GM23338 (cell line): ENCODE results near the gene BTBD9. TPM values are rescaled to one million over a fixed set of nuclear protein-coding genes. Genes with fewer than 3 reads are reported as not detected.

ENCODE experiments used
- ATAC-seq: fragments of 200-7000 bp; cut with Tn5 transposase; 3 replicates; pipeline ENCODE4 v1.9.1; 2020
- DNase-seq: peaks from one replicate; pipeline ENCODE4 v3.0.0-alpha.2; 2015; ENCODE audit warnings: low spot score
- H2AFZ ChIP-seq: fragments of 200-600 bp; sonication (generic); 2 replicates; pipeline ENCODE4 v1.8.0; 2016; ENCODE audit warnings: antibody characterized with exemption, mild to moderate bottlenecking, moderate library complexity
- H3F3A ChIP-seq: fragments of 200-600 bp; sonication (generic); replicated peaks from 2 replicates; pipeline ENCODE4 v1.8.0; 2017; ENCODE audit warnings: antibody characterized with exemption, mixed run types, low read depth
- H3K27ac ChIP-seq: fragments of 200-600 bp; sonication (generic); 2 replicates; pipeline ENCODE4 v1.6.1; 2016; ENCODE audit warnings: low read depth
- H3K27me3 ChIP-seq: fragments of 200-600 bp; sonication (generic); 2 replicates; pipeline ENCODE4 v1.8.0; 2016; ENCODE audit warnings: mild to moderate bottlenecking, mixed run types, moderate library complexity; ENCODE audit not compliant: insufficient read depth
- H3K36me3 ChIP-seq: fragments of 200-600 bp; sonication (generic); 2 replicates; pipeline ENCODE4 v1.8.0; 2016; ENCODE audit warnings: mild to moderate bottlenecking; ENCODE audit not compliant: insufficient read depth
- H3K4me1 ChIP-seq: fragments of 200-600 bp; sonication (generic); 2 replicates; pipeline ENCODE4 v1.8.0; 2016; ENCODE audit warnings: mild to moderate bottlenecking, moderate library complexity; ENCODE audit not compliant: insufficient read depth
- H3K4me2 ChIP-seq: fragments of 200-600 bp; sonication (generic); 2 replicates; pipeline ENCODE4 v1.7.1; 2017; ENCODE audit warnings: mixed run types
- H3K4me3 ChIP-seq: fragments of 200-600 bp; sonication (generic); 2 replicates; pipeline ENCODE4 v1.6.1; 2016; ENCODE audit warnings: mixed run types
- H3K79me2 ChIP-seq: fragments of 200-600 bp; sonication (generic); replicated peaks from 2 replicates; pipeline ENCODE4 v1.8.0; 2017; ENCODE audit warnings: mild to moderate bottlenecking; ENCODE audit not compliant: insufficient read depth
- H3K9me2 ChIP-seq: fragments of 200-600 bp; sonication (generic); 2 replicates; pipeline ENCODE4 v1.8.0; 2017; ENCODE audit not compliant: insufficient read depth
- H4K20me1 ChIP-seq: fragments of 200-600 bp; sonication (generic); replicated peaks from 2 replicates; pipeline ENCODE4 v1.8.0; 2017; ENCODE audit warnings: mild to moderate bottlenecking; ENCODE audit not compliant: insufficient read depth
- H3K27ac Mint-ChIP-seq: 2 replicates; pipeline ENCODE4 v1.8.0; 2020; ENCODE audit warnings: inconsistent platforms, mild to moderate bottlenecking, moderate library complexity, mixed read lengths
- H3K27me3 Mint-ChIP-seq: 3 replicates; pipeline ENCODE4 v1.8.0; 2022; ENCODE audit warnings: low read depth, mild to moderate bottlenecking, moderate library complexity, mixed read lengths, inconsistent platforms; ENCODE audit not compliant: insufficient read depth, poor library complexity
- H3K36me3 Mint-ChIP-seq: 3 replicates; pipeline ENCODE4 v1.8.0; 2021; ENCODE audit warnings: low read depth, mild to moderate bottlenecking, inconsistent platforms, moderate library complexity, mixed read lengths
- H3K4me1 Mint-ChIP-seq: 3 replicates; pipeline ENCODE4 v1.8.0; 2020; ENCODE audit warnings: mild to moderate bottlenecking, inconsistent platforms, mixed read lengths
- H3K4me3 Mint-ChIP-seq: 3 replicates; pipeline ENCODE4 v1.8.0; 2021; ENCODE audit warnings: moderate library complexity, mild to moderate bottlenecking, inconsistent platforms, mixed read lengths
- H3K9me3 Mint-ChIP-seq: 3 replicates; pipeline ENCODE4 v1.8.0; 2020; ENCODE audit warnings: moderate library complexity, mild to moderate bottlenecking, inconsistent platforms, mixed read lengths
- CREB1 ChIP-seq: fragments of 250-450 bp; sonication (Bioruptor Pico); IDR thresholded peaks from 2 replicates; pipeline ENCODE4 v1.5.0; 2020; ENCODE audit warnings: low read depth, mild to moderate bottlenecking, moderate library complexity
- EZH2 ChIP-seq: fragments of 200-600 bp; sonication (generic); IDR thresholded peaks from one replicate; pipeline ENCODE4 v1.8.0; 2017; ENCODE audit warnings: antibody characterized with exemption, mild to moderate bottlenecking, low read depth; ENCODE audit not compliant: unreplicated experiment
- EZH2phosphoT487 ChIP-seq: fragments of 200-600 bp; sonication (generic); IDR thresholded peaks from one replicate; pipeline ENCODE4 v1.8.1; 2018; ENCODE audit warnings: antibody characterized with exemption; ENCODE audit not compliant: unreplicated experiment
- JUNB ChIP-seq: IDR thresholded peaks from one replicate; pipeline ENCODE4 v1.6.1; 2016; ENCODE audit warnings: antibody characterized with exemption; ENCODE audit not compliant: unreplicated experiment
- NANOG ChIP-seq: IDR thresholded peaks from 2 replicates; pipeline ENCODE4 v1.6.1; 2016; ENCODE audit warnings: antibody characterized with exemption, borderline replicate concordance
- POLR2AphosphoS5 ChIP-seq: IDR thresholded peaks from 2 replicates; pipeline ENCODE4 v1.6.1; 2016; ENCODE audit warnings: antibody characterized with exemption, low read depth
- STAT1 ChIP-seq: IDR thresholded peaks from one replicate; pipeline ENCODE4 v1.6.1; 2016; ENCODE audit warnings: antibody characterized with exemption; ENCODE audit not compliant: unreplicated experiment
- ZNF114 ChIP-seq: fragments of 250-450 bp; sonication (Bioruptor Pico); IDR thresholded peaks from 2 replicates; pipeline ENCODE4 v1.5.0; 2020; ENCODE audit warnings: mild to moderate bottlenecking, moderate library complexity
- ZNF331 ChIP-seq: fragments of 250-450 bp; sonication (Bioruptor Pico); IDR thresholded peaks from 2 replicates; pipeline ENCODE4 v1.5.0; 2020; ENCODE audit warnings: low read depth, mild to moderate bottlenecking, moderate library complexity
- polyA plus RNA-seq: library from polyadenylated mRNA; unstranded; fragments of >200 nt; fragmentation: Nextera tagmentation; extraction: Ambion mirVana; gene quantifications from 2 replicates; pipeline ENCODE4 v1.2.1, GENCODE V29; 2016
- total RNA-seq: library from RNA; depleted of rRNA; stranded (reverse); fragments of >200 nt; shearing (Covaris generic); gene quantifications from 2 replicates; pipeline ENCODE4 v1.2.3, GENCODE V29; 2014
- TF ChIP-seq, protein P1 (sequence below): IDR thresholded peaks from 2 replicates; pipeline ENCODE4 v1.6.1; 2016; ENCODE audit warnings: antibody characterized with exemption
- TF ChIP-seq, protein P2 (sequence below), 2 experiments: fragments of 200-600 bp in 1 of 2; sonication (generic) in 1 of 2; conservative IDR thresholded peaks; 2 replicates each; pipeline versions ENCODE4 v1.5.1 to v1.6.1; 2016 to 2017; ENCODE audit warnings: antibody characterized with exemption in 2 of 2, low read depth in 2 of 2, mild to moderate bottlenecking in 2 of 2, moderate library complexity in 1 of 2
- TF ChIP-seq, protein P3 (sequence below): IDR thresholded peaks from one replicate; pipeline ENCODE4 v1.6.1; 2018; ENCODE audit warnings: antibody characterized with exemption; ENCODE audit not compliant: unreplicated experiment
- TF ChIP-seq, protein P4 (sequence below): fragments of 250-450 bp; sonication (Bioruptor Pico); IDR thresholded peaks from 2 replicates; pipeline ENCODE4 v1.5.0; 2020; ENCODE audit warnings: mild to moderate bottlenecking, moderate library complexity

Gene BTBD9
- total and polyA plus RNA-seq, 2 experiments from 2014 or later, result 4.2 to 5.3 TPM

DNA sequence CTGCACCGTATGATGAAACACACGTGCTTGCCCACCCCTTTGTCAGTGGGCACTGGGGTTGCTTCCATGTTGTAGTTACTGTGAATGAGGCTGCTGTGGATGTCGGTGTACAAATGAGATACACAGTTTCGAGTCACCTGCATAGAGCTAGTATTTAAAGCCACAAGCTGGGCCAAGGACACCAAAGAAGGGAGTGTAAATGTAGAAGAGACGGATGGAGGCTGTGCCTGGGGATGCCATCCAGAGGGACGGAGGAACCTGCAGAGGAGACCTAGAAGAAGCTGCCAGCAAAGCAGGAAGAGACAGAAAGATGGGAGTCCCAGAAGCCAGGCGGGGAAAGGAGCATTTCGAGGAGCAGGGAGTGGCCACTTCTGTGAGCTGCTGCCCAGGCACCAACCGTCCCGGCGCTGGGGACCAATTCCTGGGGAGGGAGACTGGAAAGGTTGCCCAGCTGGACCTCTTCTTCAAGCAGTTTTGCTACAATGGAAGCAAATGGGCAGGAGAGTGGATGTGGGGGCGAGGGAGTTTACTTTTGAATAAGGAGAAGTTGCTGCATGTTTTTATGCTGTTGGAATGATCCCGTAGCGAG is 480.9 kb downstream of the BTBD9 start:
- Histone ChIP-seq H3K36me3 (no peaks in the 10 kb centered on the region), H2AFZ (no peak overlapping the region), H4K20me1 (no peaks in the 10 kb centered on the region), H3F3A (no peaks in the 10 kb centered on the region), H3K4me2 (no peak overlapping the region), H3K4me1 (no peaks in the 10 kb centered on the region), H3K27me3 (no peaks in the 10 kb centered on the region), H3K9me2 (no peaks in the 10 kb centered on the region), H3K79me2 (no peaks in the 10 kb centered on the region), H3K4me3 (no peak overlapping the region), H3K27ac (no peak overlapping the region)
- DNase-seq (no peak), ATAC-seq (no peak)
- Mint-ChIP-seq H3K4me1 (peaks cover 6% of the 10 kb centered on the region), H3K27ac (no peak overlapping the region; the same call in 1 of the 2 replicates), H3K36me3 (no peaks in the 10 kb centered on the region; the same call in 2 of the 3 replicates), H3K4me3 (no peak overlapping the region), H3K9me3 (no peaks in the 10 kb centered on the region; the same call in 2 of the 3 replicates), H3K27me3 (peaks cover 18% of the 10 kb centered on the region)
- TF ChIP-seq ZNF331 (CRISPR knock-in tag) (no peak), NANOG (no peak), JUNB (no peak), CREB1 (CRISPR knock-in tag) (no peak), POLR2AphosphoS5 (no peak), ZNF114 (no peak), EZH2phosphoT487 (no peak), EZH2 (no peak), STAT1 (no peak)
- TF ChIP-seq, protein P1, sequence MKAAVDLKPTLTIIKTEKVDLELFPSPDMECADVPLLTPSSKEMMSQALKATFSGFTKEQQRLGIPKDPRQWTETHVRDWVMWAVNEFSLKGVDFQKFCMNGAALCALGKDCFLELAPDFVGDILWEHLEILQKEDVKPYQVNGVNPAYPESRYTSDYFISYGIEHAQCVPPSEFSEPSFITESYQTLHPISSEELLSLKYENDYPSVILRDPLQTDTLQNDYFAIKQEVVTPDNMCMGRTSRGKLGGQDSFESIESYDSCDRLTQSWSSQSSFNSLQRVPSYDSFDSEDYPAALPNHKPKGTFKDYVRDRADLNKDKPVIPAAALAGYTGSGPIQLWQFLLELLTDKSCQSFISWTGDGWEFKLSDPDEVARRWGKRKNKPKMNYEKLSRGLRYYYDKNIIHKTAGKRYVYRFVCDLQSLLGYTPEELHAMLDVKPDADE, result no peak
- TF ChIP-seq, protein P2, sequence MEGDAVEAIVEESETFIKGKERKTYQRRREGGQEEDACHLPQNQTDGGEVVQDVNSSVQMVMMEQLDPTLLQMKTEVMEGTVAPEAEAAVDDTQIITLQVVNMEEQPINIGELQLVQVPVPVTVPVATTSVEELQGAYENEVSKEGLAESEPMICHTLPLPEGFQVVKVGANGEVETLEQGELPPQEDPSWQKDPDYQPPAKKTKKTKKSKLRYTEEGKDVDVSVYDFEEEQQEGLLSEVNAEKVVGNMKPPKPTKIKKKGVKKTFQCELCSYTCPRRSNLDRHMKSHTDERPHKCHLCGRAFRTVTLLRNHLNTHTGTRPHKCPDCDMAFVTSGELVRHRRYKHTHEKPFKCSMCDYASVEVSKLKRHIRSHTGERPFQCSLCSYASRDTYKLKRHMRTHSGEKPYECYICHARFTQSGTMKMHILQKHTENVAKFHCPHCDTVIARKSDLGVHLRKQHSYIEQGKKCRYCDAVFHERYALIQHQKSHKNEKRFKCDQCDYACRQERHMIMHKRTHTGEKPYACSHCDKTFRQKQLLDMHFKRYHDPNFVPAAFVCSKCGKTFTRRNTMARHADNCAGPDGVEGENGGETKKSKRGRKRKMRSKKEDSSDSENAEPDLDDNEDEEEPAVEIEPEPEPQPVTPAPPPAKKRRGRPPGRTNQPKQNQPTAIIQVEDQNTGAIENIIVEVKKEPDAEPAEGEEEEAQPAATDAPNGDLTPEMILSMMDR (conservative IDR thresholded peaks at IDR 0.05; ENCODE audit: low read depth in 2 of 2), result no peak
- TF ChIP-seq, protein P3, sequence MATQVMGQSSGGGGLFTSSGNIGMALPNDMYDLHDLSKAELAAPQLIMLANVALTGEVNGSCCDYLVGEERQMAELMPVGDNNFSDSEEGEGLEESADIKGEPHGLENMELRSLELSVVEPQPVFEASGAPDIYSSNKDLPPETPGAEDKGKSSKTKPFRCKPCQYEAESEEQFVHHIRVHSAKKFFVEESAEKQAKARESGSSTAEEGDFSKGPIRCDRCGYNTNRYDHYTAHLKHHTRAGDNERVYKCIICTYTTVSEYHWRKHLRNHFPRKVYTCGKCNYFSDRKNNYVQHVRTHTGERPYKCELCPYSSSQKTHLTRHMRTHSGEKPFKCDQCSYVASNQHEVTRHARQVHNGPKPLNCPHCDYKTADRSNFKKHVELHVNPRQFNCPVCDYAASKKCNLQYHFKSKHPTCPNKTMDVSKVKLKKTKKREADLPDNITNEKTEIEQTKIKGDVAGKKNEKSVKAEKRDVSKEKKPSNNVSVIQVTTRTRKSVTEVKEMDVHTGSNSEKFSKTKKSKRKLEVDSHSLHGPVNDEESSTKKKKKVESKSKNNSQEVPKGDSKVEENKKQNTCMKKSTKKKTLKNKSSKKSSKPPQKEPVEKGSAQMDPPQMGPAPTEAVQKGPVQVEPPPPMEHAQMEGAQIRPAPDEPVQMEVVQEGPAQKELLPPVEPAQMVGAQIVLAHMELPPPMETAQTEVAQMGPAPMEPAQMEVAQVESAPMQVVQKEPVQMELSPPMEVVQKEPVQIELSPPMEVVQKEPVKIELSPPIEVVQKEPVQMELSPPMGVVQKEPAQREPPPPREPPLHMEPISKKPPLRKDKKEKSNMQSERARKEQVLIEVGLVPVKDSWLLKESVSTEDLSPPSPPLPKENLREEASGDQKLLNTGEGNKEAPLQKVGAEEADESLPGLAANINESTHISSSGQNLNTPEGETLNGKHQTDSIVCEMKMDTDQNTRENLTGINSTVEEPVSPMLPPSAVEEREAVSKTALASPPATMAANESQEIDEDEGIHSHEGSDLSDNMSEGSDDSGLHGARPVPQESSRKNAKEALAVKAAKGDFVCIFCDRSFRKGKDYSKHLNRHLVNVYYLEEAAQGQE, result no peak
- TF ChIP-seq, protein P4, sequence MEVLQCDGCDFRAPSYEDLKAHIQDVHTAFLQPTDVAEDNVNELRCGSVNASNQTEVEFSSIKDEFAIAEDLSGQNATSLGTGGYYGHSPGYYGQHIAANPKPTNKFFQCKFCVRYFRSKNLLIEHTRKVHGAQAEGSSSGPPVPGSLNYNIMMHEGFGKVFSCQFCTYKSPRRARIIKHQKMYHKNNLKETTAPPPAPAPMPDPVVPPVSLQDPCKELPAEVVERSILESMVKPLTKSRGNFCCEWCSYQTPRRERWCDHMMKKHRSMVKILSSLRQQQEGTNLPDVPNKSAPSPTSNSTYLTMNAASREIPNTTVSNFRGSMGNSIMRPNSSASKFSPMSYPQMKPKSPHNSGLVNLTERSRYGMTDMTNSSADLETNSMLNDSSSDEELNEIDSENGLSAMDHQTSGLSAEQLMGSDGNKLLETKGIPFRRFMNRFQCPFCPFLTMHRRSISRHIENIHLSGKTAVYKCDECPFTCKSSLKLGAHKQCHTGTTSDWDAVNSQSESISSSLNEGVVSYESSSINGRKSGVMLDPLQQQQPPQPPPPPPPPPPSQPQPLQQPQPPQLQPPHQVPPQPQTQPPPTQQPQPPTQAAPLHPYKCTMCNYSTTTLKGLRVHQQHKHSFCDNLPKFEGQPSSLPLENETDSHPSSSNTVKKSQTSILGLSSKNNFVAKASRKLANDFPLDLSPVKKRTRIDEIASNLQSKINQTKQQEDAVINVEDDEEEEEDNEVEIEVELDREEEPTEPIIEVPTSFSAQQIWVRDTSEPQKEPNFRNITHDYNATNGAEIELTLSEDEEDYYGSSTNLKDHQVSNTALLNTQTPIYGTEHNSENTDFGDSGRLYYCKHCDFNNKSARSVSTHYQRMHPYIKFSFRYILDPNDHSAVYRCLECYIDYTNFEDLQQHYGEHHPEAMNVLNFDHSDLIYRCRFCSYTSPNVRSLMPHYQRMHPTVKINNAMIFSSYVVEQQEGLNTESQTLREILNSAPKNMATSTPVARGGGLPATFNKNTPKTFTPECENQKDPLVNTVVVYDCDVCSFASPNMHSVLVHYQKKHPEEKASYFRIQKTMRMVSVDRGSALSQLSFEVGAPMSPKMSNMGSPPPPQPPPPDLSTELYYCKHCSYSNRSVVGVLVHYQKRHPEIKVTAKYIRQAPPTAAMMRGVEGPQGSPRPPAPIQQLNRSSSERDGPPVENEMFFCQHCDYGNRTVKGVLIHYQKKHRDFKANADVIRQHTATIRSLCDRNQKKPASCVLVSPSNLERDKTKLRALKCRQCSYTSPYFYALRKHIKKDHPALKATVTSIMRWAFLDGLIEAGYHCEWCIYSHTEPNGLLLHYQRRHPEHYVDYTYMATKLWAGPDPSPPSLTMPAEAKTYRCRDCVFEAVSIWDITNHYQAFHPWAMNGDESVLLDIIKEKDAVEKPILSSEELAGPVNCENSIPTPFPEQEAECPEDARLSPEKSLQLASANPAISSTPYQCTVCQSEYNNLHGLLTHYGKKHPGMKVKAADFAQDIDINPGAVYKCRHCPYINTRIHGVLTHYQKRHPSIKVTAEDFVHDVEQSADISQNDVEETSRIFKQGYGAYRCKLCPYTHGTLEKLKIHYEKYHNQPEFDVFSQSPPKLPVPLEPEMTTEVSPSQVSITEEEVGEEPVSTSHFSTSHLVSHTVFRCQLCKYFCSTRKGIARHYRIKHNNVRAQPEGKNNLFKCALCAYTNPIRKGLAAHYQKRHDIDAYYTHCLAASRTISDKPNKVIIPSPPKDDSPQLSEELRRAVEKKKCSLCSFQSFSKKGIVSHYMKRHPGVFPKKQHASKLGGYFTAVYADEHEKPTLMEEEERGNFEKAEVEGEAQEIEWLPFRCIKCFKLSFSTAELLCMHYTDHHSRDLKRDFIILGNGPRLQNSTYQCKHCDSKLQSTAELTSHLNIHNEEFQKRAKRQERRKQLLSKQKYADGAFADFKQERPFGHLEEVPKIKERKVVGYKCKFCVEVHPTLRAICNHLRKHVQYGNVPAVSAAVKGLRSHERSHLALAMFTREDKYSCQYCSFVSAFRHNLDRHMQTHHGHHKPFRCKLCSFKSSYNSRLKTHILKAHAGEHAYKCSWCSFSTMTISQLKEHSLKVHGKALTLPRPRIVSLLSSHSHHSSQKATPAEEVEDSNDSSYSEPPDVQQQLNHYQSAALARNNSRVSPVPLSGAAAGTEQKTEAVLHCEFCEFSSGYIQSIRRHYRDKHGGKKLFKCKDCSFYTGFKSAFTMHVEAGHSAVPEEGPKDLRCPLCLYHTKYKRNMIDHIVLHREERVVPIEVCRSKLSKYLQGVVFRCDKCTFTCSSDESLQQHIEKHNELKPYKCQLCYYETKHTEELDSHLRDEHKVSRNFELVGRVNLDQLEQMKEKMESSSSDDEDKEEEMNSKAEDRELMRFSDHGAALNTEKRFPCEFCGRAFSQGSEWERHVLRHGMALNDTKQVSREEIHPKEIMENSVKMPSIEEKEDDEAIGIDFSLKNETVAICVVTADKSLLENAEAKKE (CRISPR knock-in tag), result no peak
